H7 (cell line): ENCODE results near the gene APLP2. TPM values are rescaled to one million over a fixed set of nuclear protein-coding genes. Genes with fewer than 3 reads are reported as not detected.
"Not testable (repeated sequence)": the region's sequence is repeated elsewhere in the genome, so short reads cannot be mapped to it uniquely, and the experiment has no call there.

Experiments
- DNase-seq: peaks from one replicate; pipeline ENCODE4 v3.0.0; 2012
- H3K27me3 ChIP-seq: 2 replicates; pipeline ENCODE4 v1.6.0; 2011; ENCODE audit warnings: mild to moderate bottlenecking, low read length; ENCODE audit not compliant: control insufficient read depth, insufficient read depth
- H3K36me3 ChIP-seq: replicated peaks from 2 replicates; pipeline ENCODE4 v1.5.1; 2011; ENCODE audit warnings: low read length; ENCODE audit not compliant: control insufficient read depth, insufficient read depth
- H3K4me3 ChIP-seq: 2 replicates; pipeline ENCODE4 v1.5.1; 2011; ENCODE audit warnings: low read depth, mild to moderate bottlenecking, control low read depth, low read length, moderate library complexity; ENCODE audit not compliant: insufficient read depth
- total RNA-seq: library from RNA; depleted of rRNA; stranded (reverse); fragments of >200 nt; shearing (Covaris generic); gene quantifications from 2 replicates; pipeline ENCODE4 v1.2.3, GENCODE V29; 2014; rRNA removed

APLP2 gene
- total RNA-seq, result 252 and 257 TPM in 2 replicates

- peaks cover 18% of the 10 kb centered on the region for H3K27me3 ChIP-seq
- DNase-seq, result peak; percentile 98
- H3K36me3 ChIP-seq, result no peaks in the 10 kb centered on the region
- peak within 1 kb of the TSS; percentile 92 for H3K4me3 ChIP-seq
Measured at GRCh38 chr11:130069659-130070108, at the start of gene APLP2. Gene APLP2, plus strand, starts transcription at chr11:130069894. Its CDS starts 84 bp downstream, at chr11:130069978.

- no peak overlapping the region for H3K4me3 ChIP-seq
- peak; percentile 55 for DNase-seq
- H3K36me3 ChIP-seq, result no peaks in the 10 kb centered on the region
- no peaks in the 10 kb centered on the region for H3K27me3 ChIP-seq
Measured at GRCh38 chr11:130020323-130020722, 49.4 kb upstream of the APLP2 start.

DNA sequence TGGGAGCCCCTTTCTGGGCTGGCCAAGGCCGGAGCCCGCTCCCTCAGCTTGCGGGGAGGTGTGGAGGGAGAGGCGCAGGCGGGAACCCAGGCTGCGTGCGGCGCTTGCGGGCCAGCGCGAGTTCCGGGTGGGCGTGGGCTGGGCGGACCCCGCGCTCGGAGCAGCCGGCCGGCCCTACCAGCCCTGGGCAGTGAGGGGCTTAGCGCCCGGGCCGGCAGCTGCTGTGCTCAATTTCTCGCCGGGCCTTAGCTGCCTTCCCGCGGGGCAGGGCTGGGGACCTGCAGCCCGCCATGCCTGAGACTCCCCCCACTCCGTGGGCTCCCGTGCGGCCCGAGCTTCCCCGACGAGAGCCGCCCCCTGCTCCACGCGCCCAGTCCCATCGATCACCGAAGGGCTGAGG lies 48.1 kb upstream of the APLP2 start:
- H3K36me3 ChIP-seq, H3K27me3 ChIP-seq, H3K4me3 ChIP-seq, DNase-seq: not testable (repeated sequence)

DNA sequence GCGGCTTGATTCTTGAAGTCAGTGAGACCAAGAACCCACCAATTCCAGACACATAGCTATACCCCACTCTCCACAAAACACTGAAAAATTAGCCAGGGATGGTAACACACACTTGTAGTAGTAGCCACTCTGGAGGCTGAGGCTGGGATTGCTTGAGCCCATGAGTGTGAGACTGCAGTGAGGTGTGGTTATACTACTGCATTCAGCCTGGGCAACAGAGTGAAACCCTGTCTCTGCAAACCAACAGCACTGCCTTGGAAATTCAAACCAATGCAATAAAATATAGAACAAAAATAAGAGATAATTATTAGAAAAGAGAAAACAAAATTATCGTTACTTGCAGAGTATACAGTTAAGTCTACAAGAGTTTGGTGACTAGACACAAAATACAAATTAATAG lies 46.9 kb upstream of the APLP2 start:
- no peaks in the 10 kb centered on the region for H3K27me3 ChIP-seq
- H3K4me3 ChIP-seq, result no peak overlapping the region
- no peak for DNase-seq
- H3K36me3 ChIP-seq, result no peaks in the 10 kb centered on the region

DNA sequence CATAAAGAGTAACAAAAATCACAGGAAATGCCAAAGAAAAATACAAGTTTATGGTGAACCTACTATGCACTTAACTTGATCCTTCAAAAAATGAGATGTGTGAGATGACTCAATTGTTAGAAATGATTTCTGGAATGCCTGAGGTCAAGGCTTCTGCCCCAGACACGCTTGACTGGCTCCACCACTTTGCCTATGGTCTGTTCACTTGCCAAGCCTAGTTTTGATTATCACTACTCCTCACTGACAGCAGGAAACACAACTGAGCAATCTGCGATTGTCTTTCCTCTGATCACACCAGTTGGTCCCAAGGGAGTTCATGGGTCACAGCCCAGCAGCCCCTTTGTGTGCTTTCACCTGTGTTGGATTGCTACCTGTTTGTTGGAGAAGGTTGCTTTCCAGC lies 46.5 kb upstream of the APLP2 start:
- DNase-seq, result no peak
- no peak overlapping the region for H3K4me3 ChIP-seq

GRCh38 chr11:130024361-130024760 lies 45.3 kb upstream of the APLP2 start:
- no peak overlapping the region for H3K4me3 ChIP-seq
- DNase-seq, result no peak
- H3K36me3 ChIP-seq, result no peaks in the 10 kb centered on the region
- H3K27me3 ChIP-seq, result no peaks in the 10 kb centered on the region

More for the DNA sequence above, 46.5 kb upstream of the APLP2 start:
- Histone ChIP-seq H3K36me3 (no peaks in the 10 kb centered on the region), H3K27me3 (no peaks in the 10 kb centered on the region)

DNA sequence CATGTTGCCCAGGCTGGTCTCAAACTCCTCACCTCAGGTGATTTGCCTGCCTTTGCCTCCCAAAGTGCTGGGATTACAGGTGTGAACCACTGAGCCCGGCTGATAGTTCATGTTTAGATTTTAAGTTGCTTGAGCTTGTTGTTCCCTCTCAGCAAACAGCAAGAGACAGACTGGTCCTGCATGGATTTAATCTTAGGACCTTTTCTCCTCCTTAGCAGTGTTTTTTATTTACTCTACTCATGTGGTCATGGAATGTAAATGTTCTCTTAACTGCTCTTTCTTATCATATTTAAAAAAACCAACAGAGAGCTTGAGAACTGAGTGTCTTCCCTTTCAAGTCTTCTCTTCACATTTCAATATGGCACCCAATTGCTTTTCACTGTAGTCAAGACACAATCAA lies 44.3 kb upstream of the APLP2 start:
- Histone ChIP-seq H3K4me3 (no peak overlapping the region), H3K36me3 (no peaks in the 10 kb centered on the region), H3K27me3 (no peaks in the 10 kb centered on the region)
- no peak for DNase-seq

- Histone ChIP-seq H3K4me3 (no peak overlapping the region), H3K27me3 (no peaks in the 10 kb centered on the region), H3K36me3 (no peaks in the 10 kb centered on the region)
- DNase-seq, result no peak
Measured at GRCh38 chr11:130029137-130029536, 40.6 kb upstream of the APLP2 start.

GRCh38 chr11:130031056-130031455 lies 38.6 kb upstream of the APLP2 start:
- H3K27me3 ChIP-seq, result no peaks in the 10 kb centered on the region
- H3K36me3 ChIP-seq, result no peaks in the 10 kb centered on the region
- H3K4me3 ChIP-seq, result no peak overlapping the region
- DNase-seq, result no peak

DNA sequence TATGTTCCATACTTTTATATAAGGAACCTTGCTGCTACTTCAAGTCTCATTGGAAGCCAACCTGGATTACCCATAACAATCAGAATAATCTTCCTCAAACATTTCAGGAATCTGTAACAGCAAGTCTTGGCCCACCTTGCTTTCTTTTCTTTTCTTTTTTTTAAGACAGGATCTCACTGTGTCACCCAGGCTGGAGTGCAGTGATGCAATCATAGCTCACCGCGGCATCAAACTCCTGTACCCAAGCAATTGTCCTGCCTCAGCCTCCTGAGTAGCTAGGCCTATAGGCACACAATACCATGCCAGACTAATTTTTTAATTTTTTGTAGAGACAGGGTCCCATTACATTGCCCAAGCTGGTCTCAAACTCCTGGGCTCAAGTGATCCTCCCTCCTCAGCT lies 37.7 kb upstream of the APLP2 start:
- no peak for DNase-seq
- Histone ChIP-seq H3K27me3 (no peaks in the 10 kb centered on the region), H3K36me3 (no peaks in the 10 kb centered on the region), H3K4me3 (no peak overlapping the region)

- DNase-seq, result no peak
- H3K27me3 ChIP-seq, result no peaks in the 10 kb centered on the region
- H3K36me3 ChIP-seq, result no peaks in the 10 kb centered on the region
- H3K4me3 ChIP-seq, result no peak overlapping the region
Measured at GRCh38 chr11:130032931-130033330, 36.8 kb upstream of the APLP2 start.

- no peak overlapping the region for H3K4me3 ChIP-seq
- no peaks in the 10 kb centered on the region for H3K36me3 ChIP-seq
- DNase-seq, result no peak
- no peaks in the 10 kb centered on the region for H3K27me3 ChIP-seq
Measured at GRCh38 chr11:130034236-130034635, 35.5 kb upstream of the APLP2 start.

DNA sequence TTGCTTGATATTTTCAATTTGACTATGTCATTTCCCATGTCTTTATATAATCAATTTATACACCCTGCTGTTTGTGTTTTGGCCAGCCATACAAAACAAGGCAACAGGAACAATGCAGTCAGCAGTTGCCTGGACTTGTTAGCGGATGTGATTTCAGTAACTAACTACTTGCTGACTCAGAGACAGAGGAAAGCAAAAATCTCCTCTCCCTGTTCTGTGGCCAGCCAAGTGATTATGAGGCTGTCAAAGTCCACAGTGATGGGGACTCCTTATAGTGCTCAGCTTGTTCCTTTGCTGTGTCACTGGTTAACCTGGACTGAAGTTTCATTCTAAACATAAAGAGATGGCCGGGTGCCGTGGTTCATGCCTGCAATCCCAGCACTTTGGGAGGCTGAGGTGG lies 32.6 kb upstream of the APLP2 start:
- H3K4me3 ChIP-seq, result no peak overlapping the region
- H3K36me3 ChIP-seq, result no peaks in the 10 kb centered on the region
- no peaks in the 10 kb centered on the region for H3K27me3 ChIP-seq
- DNase-seq, result no peak

GRCh38 chr11:130037881-130038585 lies 31.7 kb upstream of the APLP2 start:
- Histone ChIP-seq H3K4me3 (no peak overlapping the region), H3K27me3 (no peaks in the 10 kb centered on the region), H3K36me3 (no peaks in the 10 kb centered on the region)
- DNase-seq, result peak; percentile 72

- Histone ChIP-seq H3K4me3 (no peak overlapping the region), H3K36me3 (no peaks in the 10 kb centered on the region), H3K27me3 (no peaks in the 10 kb centered on the region)
- DNase-seq, result peak; percentile 55
Measured at GRCh38 chr11:130040281-130040940, 29.3 kb upstream of the APLP2 start.
